Esophagus (tissue), 2 donors: ENCODE data around the gene OTOP3. TPM values are rescaled to one million over a fixed set of nuclear protein-coding genes. Genes with fewer than 3 reads are reported as not detected.

ENCODE experiments used
- H3K27ac ChIP-seq, 2 donors: one replicate each; pipeline ENCODE4 v1.5.1; 2013; ENCODE audit warnings: low read depth in 2 of 2, mild to moderate bottlenecking in 2 of 2, inconsistent platforms in 1 of 2, low read length in 1 of 2, moderate library complexity in 1 of 2
- H3K27me3 ChIP-seq, 2 donors: one replicate each; pipeline ENCODE4 v1.6.1; 2013; ENCODE audit warnings: low read length in 2 of 2, control low read depth in 1 of 2, mild to moderate bottlenecking in 1 of 2; ENCODE audit not compliant: insufficient read depth in 2 of 2, control insufficient read depth in 1 of 2
- H3K36me3 ChIP-seq, 2 donors: one replicate each; pipeline ENCODE4 v1.6.1; 2013; ENCODE audit warnings: low read length in 1 of 2; ENCODE audit not compliant: control insufficient read depth in 2 of 2, insufficient read depth in 2 of 2
- H3K4me1 ChIP-seq, 2 donors: one replicate each; pipeline ENCODE4 v1.6.1; 2013; ENCODE audit warnings: low read length in 1 of 2; ENCODE audit not compliant: control insufficient read depth in 2 of 2, insufficient read depth in 2 of 2
- H3K4me3 ChIP-seq, 2 donors: one replicate each; pipeline ENCODE4 v1.5.1; 2013; ENCODE audit warnings: low read length in 2 of 2, mild to moderate bottlenecking in 2 of 2, low read depth in 1 of 2, moderate library complexity in 1 of 2
- H3K9me3 ChIP-seq, 2 donors: one replicate each; pipeline ENCODE4 v1.6.1; 2013; ENCODE audit warnings: mild to moderate bottlenecking in 2 of 2, low read depth in 1 of 2, low read length in 1 of 2, moderate library complexity in 1 of 2; ENCODE audit not compliant: control insufficient read depth in 2 of 2, insufficient read depth in 1 of 2
- WGBS, 2 donors: extraction: QIAGEN DNeasy Blood & Tissue Kit; methylation state at CpG; one replicate each; pipeline ENCODE4 v1.1.7; 2013; 5-methylcytosine and 5-hydroxymethylcytosine counted together
- polyA plus RNA-seq, 2 donors: library from polyadenylated mRNA; stranded (reverse); fragments of 200-250 nt; gene quantifications; one replicate each; pipeline ENCODE4 v1.2.3, GENCODE V29; 2013
- donor health status: healthy with polysubstance abuse.
- donor health status: Bipolar disorder and iron deficiency.

Gene OTOP3
- polyA plus RNA-seq, 2 donors: 11.2 to 16.1 TPM

DNA sequence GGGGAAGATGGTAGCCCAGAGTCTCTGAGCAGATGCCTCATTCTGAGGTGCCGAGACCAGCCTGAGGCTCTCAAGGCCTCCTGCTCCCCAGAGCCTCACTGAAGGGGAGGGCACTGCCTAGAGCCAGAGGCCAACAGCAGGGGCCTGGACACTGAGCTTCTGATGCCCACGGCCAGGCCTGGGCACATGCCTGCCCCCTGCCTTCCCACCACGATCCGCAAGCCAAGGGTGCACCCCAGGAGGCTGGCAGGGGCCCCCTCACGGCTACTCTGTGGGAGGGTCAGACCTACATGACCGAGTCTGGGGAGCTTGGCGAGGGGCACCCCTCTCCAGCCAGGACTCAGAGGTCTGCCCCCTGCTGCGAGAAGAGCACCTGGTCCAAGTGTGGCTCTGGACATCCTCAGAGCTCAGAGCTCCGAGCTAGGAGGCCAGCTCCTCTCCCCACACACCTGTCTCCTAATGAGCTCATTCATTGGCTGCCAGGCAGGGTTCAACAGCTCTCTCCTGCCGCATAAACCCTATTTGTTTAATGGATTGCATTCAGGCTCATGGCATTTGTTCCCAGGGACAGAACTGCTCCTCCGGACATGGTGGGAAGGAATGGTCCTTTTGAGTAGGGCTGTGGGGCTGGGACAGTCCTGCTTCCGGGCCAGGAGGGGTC is 13.9 kb downstream of the OTOP3 start:
- 49 to 59% methylated on average over 12 of the region's 12 CpGs for WGBS, 2 donors
- H3K36me3 ChIP-seq: peaks cover 0 to 11% of the 10 kb centered on the region in 2 donors

DNA sequence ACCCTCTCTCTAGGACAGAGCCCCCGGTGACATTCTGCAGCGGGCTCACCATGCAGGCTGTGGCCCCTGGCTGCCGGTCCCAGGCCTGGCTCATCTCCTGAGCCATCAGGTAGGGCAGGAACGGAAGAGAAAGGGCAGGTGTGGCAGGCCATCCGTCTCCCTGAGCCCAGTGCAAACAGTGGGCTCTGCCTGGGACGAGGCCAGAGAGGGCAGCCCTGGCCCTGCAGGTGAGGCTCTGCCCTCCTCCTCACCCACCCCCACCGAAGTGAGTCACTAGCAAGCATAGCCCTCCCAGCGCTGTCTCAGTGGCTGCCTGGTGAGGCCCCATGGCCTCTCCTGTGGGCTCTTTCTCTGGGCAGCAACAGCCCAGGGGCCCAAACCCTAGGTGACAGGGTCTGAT is 14.5 kb downstream of the OTOP3 start:
- no peaks in the 10 kb centered on the region for H3K9me3 ChIP-seq
- H3K4me1 ChIP-seq: peaks cover 0 to 12% of the 10 kb centered on the region in 2 donors
- peaks cover 0 to 11% of the 10 kb centered on the region in 2 donors for H3K36me3 ChIP-seq
- no peaks in the 10 kb centered on the region for H3K27me3 ChIP-seq
- peak overlapping the region; percentile 62 to 66 for H3K27ac ChIP-seq
- 38 to 47% methylated on average over 7 to 8 of the region's 8 CpGs for WGBS, 2 donors
- no peak overlapping the region for H3K4me3 ChIP-seq

More for the DNA sequence above, 13.9 kb downstream of the OTOP3 start:
- no peak overlapping the region for H3K4me3 ChIP-seq
- H3K9me3 ChIP-seq: no peaks in the 10 kb centered on the region
- H3K27ac ChIP-seq: peak overlapping the region; percentile 62 to 66
- peaks cover 0 to 12% of the 10 kb centered on the region in 2 donors for H3K4me1 ChIP-seq
- H3K27me3 ChIP-seq: no peaks in the 10 kb centered on the region

DNA sequence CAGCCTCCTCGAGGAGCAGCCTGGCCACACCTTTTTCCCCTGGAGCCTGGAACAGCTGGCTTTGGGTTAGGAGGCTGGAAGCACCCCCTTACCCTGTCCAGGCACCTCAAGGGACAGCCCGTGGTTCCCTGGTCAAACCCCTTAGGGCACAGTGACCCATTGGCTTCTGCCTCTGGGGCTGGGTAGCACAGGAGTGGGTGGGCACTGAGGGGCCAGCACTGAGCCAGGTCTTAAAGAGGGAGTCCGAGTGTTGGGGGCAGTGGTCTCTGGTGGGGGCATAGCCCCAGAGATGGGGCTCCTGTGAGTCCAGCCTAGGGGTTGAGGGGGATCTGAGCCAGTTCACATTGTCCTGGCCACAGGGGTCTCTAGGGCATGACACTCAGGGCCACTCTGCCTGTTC is 15.4 kb downstream of the OTOP3 start:
- WGBS, 2 donors: 50 to 59% methylated on average over 3 of the region's 3 CpGs
- H3K36me3 ChIP-seq: peaks cover 0 to 11% of the 10 kb centered on the region in 2 donors
- no peak overlapping the region for H3K4me3 ChIP-seq
- H3K4me1 ChIP-seq: peaks cover 0 to 12% of the 10 kb centered on the region in 2 donors
- no peaks in the 10 kb centered on the region for H3K27me3 ChIP-seq
- no peaks in the 10 kb centered on the region for H3K9me3 ChIP-seq
- peak overlapping the region in 1 of 2 donors; percentile 66 for H3K27ac ChIP-seq

DNA sequence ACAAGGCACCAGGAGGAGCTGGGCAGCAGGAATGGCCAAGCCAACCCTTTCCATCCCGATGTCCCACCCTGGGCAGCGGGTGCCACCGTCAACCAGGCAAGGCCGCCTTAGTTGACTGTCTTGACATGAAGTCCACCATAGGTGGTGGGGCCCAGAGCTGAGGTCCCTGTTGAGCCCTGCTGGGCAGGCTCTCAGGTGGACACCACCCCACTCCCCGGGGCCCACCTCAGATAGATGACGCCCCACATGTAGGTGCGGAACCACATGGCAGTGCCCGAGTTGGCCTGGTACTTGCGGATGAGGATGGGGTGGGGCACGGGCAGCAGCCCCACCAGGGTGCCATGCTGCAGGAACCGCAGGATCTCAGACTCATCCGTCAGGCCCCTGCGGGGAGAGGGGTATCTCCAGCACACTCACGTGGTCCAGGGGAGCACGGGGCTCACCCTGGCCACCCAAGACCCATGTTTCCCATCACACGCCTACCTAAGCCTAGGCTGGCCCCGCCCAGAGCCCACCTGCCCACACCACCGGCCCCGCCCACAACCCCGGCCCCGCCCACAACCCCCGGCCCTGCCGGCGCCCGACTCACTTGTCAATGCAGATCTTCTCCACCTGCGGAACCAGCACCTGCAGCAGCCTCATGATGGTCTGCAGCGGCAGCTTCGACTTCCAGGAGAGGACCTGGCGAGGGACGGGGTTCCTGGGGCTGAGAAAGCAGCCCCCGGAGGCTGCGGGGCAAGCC is 16.2 kb downstream of the OTOP3 start:
- no peaks in the 10 kb centered on the region for H3K9me3 ChIP-seq
- peaks cover 0 to 8% of the 10 kb centered on the region in 2 donors for H3K36me3 ChIP-seq
- no peaks in the 10 kb centered on the region for H3K27me3 ChIP-seq
- H3K27ac ChIP-seq: no peak overlapping the region
- 74 to 77% methylated on average over 29 to 32 of the region's 32 CpGs for WGBS, 2 donors
- H3K4me3 ChIP-seq: no peak overlapping the region
- H3K4me1 ChIP-seq: peaks cover 0 to 12% of the 10 kb centered on the region in 2 donors

DNA sequence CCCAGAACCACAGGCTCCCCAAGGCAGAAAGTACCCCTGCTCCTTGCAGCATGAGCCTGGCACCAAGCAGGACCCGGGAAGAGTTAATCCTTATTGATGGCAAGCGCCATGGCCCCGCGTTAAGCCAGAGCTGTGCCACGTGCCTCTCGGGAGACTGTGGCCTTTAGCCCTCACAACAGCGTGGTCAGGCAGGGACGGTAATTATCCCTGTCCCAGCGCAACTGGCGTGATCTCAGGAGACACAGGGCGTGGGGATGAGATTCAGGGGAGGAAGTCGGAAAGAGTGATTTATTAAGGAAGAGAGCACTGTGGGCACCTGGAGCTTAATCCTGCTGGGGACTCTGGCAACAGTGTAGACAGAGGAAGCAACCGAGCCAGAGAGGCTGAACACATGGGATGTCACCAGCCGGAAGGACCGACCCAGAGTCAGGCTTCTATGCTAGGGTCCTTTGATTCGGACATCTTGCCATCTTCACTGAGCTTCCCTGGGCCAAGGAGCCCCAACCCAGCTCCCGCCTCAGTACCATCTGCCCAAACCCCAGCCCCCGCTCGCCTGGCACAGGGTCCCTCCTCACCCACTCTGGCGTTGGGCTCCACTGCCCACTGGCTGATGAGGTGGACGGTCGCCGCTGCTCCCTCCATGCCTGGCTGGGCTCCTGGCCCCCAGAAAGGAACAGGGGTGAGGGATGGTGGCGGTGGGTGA is 16.9 kb downstream of the OTOP3 start:
- Histone ChIP-seq H3K36me3 (peaks cover 0 to 8% of the 10 kb centered on the region in 2 donors), H3K4me3 (no peak overlapping the region), H3K4me1 (peaks cover 0 to 12% of the 10 kb centered on the region in 2 donors), H3K27me3 (no peaks in the 10 kb centered on the region), H3K9me3 (no peaks in the 10 kb centered on the region), H3K27ac (no peak overlapping the region)
- 72 to 75% methylated on average over 23 to 24 of the region's 24 CpGs for WGBS, 2 donors

DNA sequence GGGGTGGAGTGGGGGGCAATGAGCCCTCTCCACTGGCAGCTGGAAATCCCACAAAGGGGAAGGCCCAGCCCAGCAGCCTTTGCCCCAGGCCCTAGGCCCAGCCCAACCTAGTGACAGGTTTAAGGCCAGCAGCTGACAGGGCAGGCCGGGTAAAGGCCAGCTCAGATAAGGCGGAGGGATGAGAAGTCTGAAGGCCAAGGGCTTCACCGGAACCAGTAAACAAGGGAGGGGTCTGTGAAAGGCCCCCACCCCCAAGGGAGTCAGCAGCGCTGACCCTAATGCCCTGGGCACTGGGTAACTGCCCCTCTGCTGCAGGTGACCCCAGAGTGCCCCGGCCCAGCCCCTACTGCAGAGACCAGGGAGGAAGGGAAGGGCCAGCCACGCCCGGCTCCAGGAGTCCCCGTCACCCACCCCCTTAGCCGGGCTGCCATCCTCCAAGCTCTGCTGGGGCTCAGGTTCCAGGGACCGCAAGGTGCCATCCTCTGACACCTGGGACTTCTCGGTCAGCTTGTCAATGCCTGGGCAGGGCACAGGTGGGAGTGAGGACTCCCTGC is 17.5 kb downstream of the OTOP3 start:
- H3K4me1 ChIP-seq: peaks cover 0 to 12% of the 10 kb centered on the region in 2 donors
- WGBS, 2 donors: 81 to 82% methylated on average over 11 of the region's 11 CpGs
- no peak overlapping the region for H3K27ac ChIP-seq
- no peaks in the 10 kb centered on the region for H3K27me3 ChIP-seq
- H3K9me3 ChIP-seq: no peaks in the 10 kb centered on the region
- H3K36me3 ChIP-seq: peaks cover 0 to 8% of the 10 kb centered on the region in 2 donors
- H3K4me3 ChIP-seq: no peak overlapping the region

DNA sequence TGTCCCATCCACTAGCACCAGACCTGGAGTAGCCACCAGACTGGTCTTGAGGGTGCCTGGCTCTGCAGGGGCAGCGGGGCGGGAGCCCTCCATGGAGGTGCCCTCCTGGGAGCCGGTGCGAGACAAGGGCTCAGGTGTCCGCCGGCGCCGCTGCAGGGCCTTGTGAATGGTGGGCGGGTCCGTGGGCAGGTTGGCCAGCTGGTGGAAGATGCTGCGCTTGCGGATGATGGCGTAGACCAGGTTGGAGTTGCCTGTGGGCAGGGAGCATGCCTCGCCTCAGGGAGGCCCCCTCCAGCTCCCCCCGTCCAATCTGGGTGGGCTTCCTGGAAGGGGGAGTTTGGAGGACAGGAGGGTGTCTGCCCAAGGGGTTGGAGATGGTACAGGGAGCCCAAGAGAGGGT is 18.4 kb downstream of the OTOP3 start:
- H3K9me3 ChIP-seq: no peaks in the 10 kb centered on the region
- no peaks in the 10 kb centered on the region for H3K27me3 ChIP-seq
- 91% methylated on average over 15 of the region's 15 CpGs for WGBS, 2 donors
- no peak overlapping the region for H3K27ac ChIP-seq
- no peak overlapping the region for H3K4me3 ChIP-seq
- peaks cover 0 to 12% of the 10 kb centered on the region in 2 donors for H3K4me1 ChIP-seq
- H3K36me3 ChIP-seq: peaks cover 0 to 8% of the 10 kb centered on the region in 2 donors

DNA sequence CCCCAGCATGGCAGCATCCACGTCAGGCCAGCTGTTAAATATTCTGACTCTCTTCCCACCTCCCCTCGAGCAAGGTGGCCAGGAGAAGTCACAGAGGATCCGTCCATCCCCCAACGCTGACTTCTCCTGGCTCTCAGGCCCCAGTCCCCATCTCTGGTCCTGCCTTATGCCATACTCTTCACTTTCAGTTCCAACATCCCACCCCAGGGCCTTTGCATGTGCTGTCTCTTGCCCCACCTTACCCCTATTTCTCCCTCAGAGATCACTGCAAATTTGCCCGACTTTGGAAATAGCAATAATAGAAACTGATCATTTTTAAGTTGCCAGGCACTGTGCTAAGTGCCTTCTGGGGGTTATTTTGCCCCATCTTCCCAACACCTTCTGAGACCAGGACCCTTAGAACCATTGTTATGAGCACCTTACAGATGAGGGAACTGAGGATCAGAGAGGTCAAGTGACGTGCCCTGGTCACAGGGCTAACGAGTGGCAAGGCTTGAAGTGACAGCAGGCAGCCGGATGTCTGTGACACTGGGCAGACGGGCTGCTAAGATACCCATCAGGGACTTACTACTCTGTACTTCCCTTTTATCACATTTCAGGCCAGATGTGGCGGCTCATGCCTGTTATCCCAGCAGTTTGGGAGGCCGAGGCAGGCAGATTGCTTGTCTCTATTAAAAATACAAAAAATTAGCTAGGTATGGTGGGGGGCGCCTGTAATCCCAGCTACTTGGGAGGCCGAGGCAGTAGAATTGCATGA is 19.1 kb downstream of the OTOP3 start:
- no peak overlapping the region for H3K27ac ChIP-seq

DNA sequence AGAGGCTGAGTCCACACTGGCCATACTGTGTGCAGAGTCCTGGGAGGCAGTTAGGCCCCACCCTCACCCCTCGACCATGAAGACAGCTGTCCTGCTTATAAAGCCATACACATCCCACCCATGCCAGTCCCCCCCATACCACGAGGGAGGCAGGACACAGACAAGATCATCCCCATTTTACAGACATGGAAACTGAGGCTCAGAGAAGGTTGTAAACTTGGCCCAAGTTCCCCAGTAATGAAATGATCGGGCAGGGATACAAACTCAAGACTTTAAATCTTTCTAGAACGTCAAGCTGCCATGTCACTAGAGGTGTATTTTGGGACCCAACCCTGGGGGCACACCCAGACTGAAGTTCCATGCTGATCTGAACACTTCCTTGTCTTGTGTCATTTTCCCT is 20.4 kb downstream of the OTOP3 start:
- Histone ChIP-seq H3K36me3 (peaks cover 0 to 5% of the 10 kb centered on the region in 2 donors), H3K4me1 (peaks cover 0 to 5% of the 10 kb centered on the region in 2 donors), H3K4me3 (no peak overlapping the region)

More for the DNA sequence above, 19.1 kb downstream of the OTOP3 start:
- WGBS, 2 donors: 71 to 75% methylated on average over 13 of the region's 13 CpGs
- no peaks in the 10 kb centered on the region for H3K27me3 ChIP-seq
- peaks cover 0 to 12% of the 10 kb centered on the region in 2 donors for H3K4me1 ChIP-seq
- no peak overlapping the region for H3K4me3 ChIP-seq
- H3K36me3 ChIP-seq: peaks cover 0 to 7% of the 10 kb centered on the region in 2 donors
- no peaks in the 10 kb centered on the region for H3K9me3 ChIP-seq

More for the DNA sequence above, 20.4 kb downstream of the OTOP3 start:
- Histone ChIP-seq H3K27ac (peak overlapping the region in 1 of 2 donors; percentile 43), H3K9me3 (no peaks in the 10 kb centered on the region), H3K27me3 (no peaks in the 10 kb centered on the region)
- 65 to 73% methylated on average over 4 of the region's 4 CpGs for WGBS, 2 donors
